Subcutaneous adipose tissue (tissue), 4 donors: ENCODE results near the gene TNIP2. TPM values are rescaled to one million over a fixed set of nuclear protein-coding genes. Genes with fewer than 3 reads are reported as not detected.

Experiments
- CTCF ChIP-seq: fragments of 450-650 bp; IDR thresholded peaks from one replicate; pipeline ENCODE4 v1.5.1; 2016; ENCODE audit warnings: low read depth, mild to moderate bottlenecking, control low read depth, antibody characterized with exemption, moderate library complexity
- total RNA-seq, 4 donors: library from RNA; depleted of rRNA; stranded (reverse); fragments of >200 nt; gene quantifications; one replicate each; pipeline ENCODE4 v1.1.0, GENCODE V29; 2016

The TNIP2 gene
- total RNA-seq, 4 donors from 2014 or later, result 25.6 to 88.2 (median 51.5) TPM

GRCh38 chr4:2728806-2729532, 27.2 kb downstream of the TNIP2 start:
- TF ChIP-seq CTCF, result no peak

GRCh38 chr4:2728221-2728620, 27.9 kb downstream of the TNIP2 start:
- no peak for TF ChIP-seq CTCF

GRCh38 chr4:2725380-2725779, 30.8 kb downstream of the TNIP2 start:
- TF ChIP-seq CTCF, result no peak

GRCh38 chr4:2723751-2724150, 32.4 kb downstream of the TNIP2 start:
- TF ChIP-seq CTCF, result no peak

- no peak for TF ChIP-seq CTCF
Measured at GRCh38 chr4:2722033-2722432, 34.1 kb downstream of the TNIP2 start.

- no peak for TF ChIP-seq CTCF
Measured at GRCh38 chr4:2721586-2721985, 34.5 kb downstream of the TNIP2 start.

GRCh38 chr4:2716236-2716635, 39.9 kb downstream of the TNIP2 start:
- TF ChIP-seq CTCF, result no peak
